Mesodermal cell (in vitro differentiated cells): ENCODE data around the gene TEDC2. TPM values are rescaled to one million over a fixed set of nuclear protein-coding genes. Genes with fewer than 3 reads are reported as not detected.

Experiments used
- H3K27ac ChIP-seq: 2 replicates; pipeline ENCODE4 v1.7.0; 2013; ENCODE audit warnings: mild to moderate bottlenecking, low read depth, low read length, moderate library complexity; ENCODE audit not compliant: severe bottlenecking
- H3K36me3 ChIP-seq: 2 replicates; pipeline ENCODE4 v1.7.1; 2013; ENCODE audit warnings: mild to moderate bottlenecking, low read length, moderate library complexity; ENCODE audit not compliant: control insufficient read depth, insufficient read depth
- H3K4me1 ChIP-seq: one replicate; pipeline ENCODE4 v1.7.1; 2013; ENCODE audit warnings: mild to moderate bottlenecking, low read length; ENCODE audit not compliant: insufficient read depth, control insufficient read depth, poor library complexity, severe bottlenecking
- H3K4me3 ChIP-seq: 2 replicates; pipeline ENCODE4 v1.7.0; 2013; ENCODE audit warnings: low read length, control low read depth, mild to moderate bottlenecking; ENCODE audit not compliant: insufficient read depth, poor library complexity, severe bottlenecking; ENCODE audit errors: extremely low read depth
- H3K9me3 ChIP-seq: 2 replicates; pipeline ENCODE4 v1.7.1; 2013; ENCODE audit warnings: mild to moderate bottlenecking, low read length, moderate library complexity; ENCODE audit not compliant: control insufficient read depth
- WGBS, 2 experiments: methylation state at CpG; one replicate each; pipeline ENCODE4 v1.1.5; 2013; ENCODE audit warnings: missing lambda C conversion rate in 2 of 2; ENCODE audit not compliant: insufficient coverage in 2 of 2; 5-methylcytosine and 5-hydroxymethylcytosine counted together
- polyA plus RNA-seq, 2 experiments: library from polyadenylated mRNA; stranded (reverse); fragments of 50-300 nt; gene quantifications; one replicate each; pipeline ENCODE4 v1.2.3, GENCODE V29; 2013

TEDC2 gene
- 15.0 TPM for polyA plus RNA-seq (2013, experiment 1 of 2)
- polyA plus RNA-seq (2013, experiment 2 of 2) = 13.2 TPM

GRCh38 chr16:2459647-2460390 is at the start of gene TEDC2:
Gene TEDC2, plus strand, starts transcription at chr16:2460109. Its CDS starts 36 bp downstream, at chr16:2460145.
- peak within 1 kb of the TSS; percentile 65 for H3K4me3 ChIP-seq
- 2% methylated on average over 49 to 55 of the region's 66 CpGs for WGBS, 2 experiments
- H3K27ac ChIP-seq = peak within 1 kb of the TSS; percentile 53
- H3K9me3 ChIP-seq = no peaks in the 10 kb centered on the region
- peaks cover 44% of the 10 kb centered on the region for H3K36me3 ChIP-seq
- H3K4me1 ChIP-seq = peaks cover 19% of the 10 kb centered on the region

GRCh38 chr16:2415085-2415484 is 44.8 kb upstream of the TEDC2 start:
- Histone ChIP-seq H3K9me3 (no peaks in the 10 kb centered on the region), H3K36me3 (no peaks in the 10 kb centered on the region), H3K4me3 (no peak overlapping the region), H3K27ac (no peak overlapping the region), H3K4me1 (no peaks in the 10 kb centered on the region)
- WGBS, 2 experiments = 100% methylated on average over 1 of the region's 2 CpGs

GRCh38 chr16:2420035-2420434 is 39.9 kb upstream of the TEDC2 start:
- H3K27ac ChIP-seq = no peak overlapping the region
- H3K9me3 ChIP-seq = no peaks in the 10 kb centered on the region
- H3K4me3 ChIP-seq = no peak overlapping the region
- H3K4me1 ChIP-seq = no peaks in the 10 kb centered on the region
- no peaks in the 10 kb centered on the region for H3K36me3 ChIP-seq

GRCh38 chr16:2422123-2422867 is 37.6 kb upstream of the TEDC2 start:
- H3K4me1 ChIP-seq = no peaks in the 10 kb centered on the region
- WGBS, 2 experiments = 84 to 92% methylated on average over 7 of the region's 7 CpGs
- no peak overlapping the region for H3K4me3 ChIP-seq

GRCh38 chr16:2424061-2425007 is 35.6 kb upstream of the TEDC2 start:
- WGBS, 2 experiments = 88 to 94% methylated on average over 16 to 22 of the region's 25 CpGs
- no peak overlapping the region for H3K27ac ChIP-seq
- H3K4me3 ChIP-seq = no peak overlapping the region
- no peaks in the 10 kb centered on the region for H3K36me3 ChIP-seq
- H3K4me1 ChIP-seq = no peaks in the 10 kb centered on the region
- H3K9me3 ChIP-seq = no peaks in the 10 kb centered on the region

More at GRCh38 chr16:2422123-2422867, 37.6 kb upstream of the TEDC2 start:
- no peaks in the 10 kb centered on the region for H3K36me3 ChIP-seq
- no peak overlapping the region for H3K27ac ChIP-seq
- no peaks in the 10 kb centered on the region for H3K9me3 ChIP-seq

- H3K4me3 ChIP-seq = no peak overlapping the region
- no peaks in the 10 kb centered on the region for H3K36me3 ChIP-seq
- H3K9me3 ChIP-seq = no peaks in the 10 kb centered on the region
- H3K4me1 ChIP-seq = no peaks in the 10 kb centered on the region
- WGBS, 2 experiments = 88 to 94% methylated on average over 7 to 9 of the region's 9 CpGs
- H3K27ac ChIP-seq = no peak overlapping the region
Observed at GRCh38 chr16:2425008-2425518, 34.8 kb upstream of the TEDC2 start.

- WGBS, 2 experiments = 93 to 95% methylated on average over 12 to 13 of the region's 13 CpGs
- H3K4me3 ChIP-seq = no peak overlapping the region
Observed at GRCh38 chr16:2425825-2426430, 34.0 kb upstream of the TEDC2 start.

GRCh38 chr16:2426941-2427361 is 33.0 kb upstream of the TEDC2 start:
- H3K4me3 ChIP-seq = no peak overlapping the region
- H3K9me3 ChIP-seq = no peaks in the 10 kb centered on the region
- peaks cover 11% of the 10 kb centered on the region for H3K36me3 ChIP-seq
- 94 to 100% methylated on average over 5 to 6 of the region's 6 CpGs for WGBS, 2 experiments
- no peak overlapping the region for H3K27ac ChIP-seq
- H3K4me1 ChIP-seq = no peaks in the 10 kb centered on the region

More at GRCh38 chr16:2425825-2426430, 34.0 kb upstream of the TEDC2 start:
- no peaks in the 10 kb centered on the region for H3K4me1 ChIP-seq
- peaks cover under 1% of the 10 kb centered on the region for H3K36me3 ChIP-seq
- H3K27ac ChIP-seq = no peak overlapping the region
- H3K9me3 ChIP-seq = no peaks in the 10 kb centered on the region

- WGBS, 2 experiments = 83 to 84% methylated on average over 4 of the region's 4 CpGs
- peaks cover 16% of the 10 kb centered on the region for H3K36me3 ChIP-seq
- H3K9me3 ChIP-seq = no peaks in the 10 kb centered on the region
- no peaks in the 10 kb centered on the region for H3K4me1 ChIP-seq
- H3K27ac ChIP-seq = no peak overlapping the region
- H3K4me3 ChIP-seq = no peak overlapping the region
Observed at GRCh38 chr16:2427526-2427925, 32.4 kb upstream of the TEDC2 start.
